Measurements from ENCODE around the gene ENO1.
"Not testable (repeated sequence)": the region's sequence is repeated elsewhere in the genome, so short reads cannot be mapped to it uniquely, and the experiment has no call there.

Gene ENO1

DNA sequence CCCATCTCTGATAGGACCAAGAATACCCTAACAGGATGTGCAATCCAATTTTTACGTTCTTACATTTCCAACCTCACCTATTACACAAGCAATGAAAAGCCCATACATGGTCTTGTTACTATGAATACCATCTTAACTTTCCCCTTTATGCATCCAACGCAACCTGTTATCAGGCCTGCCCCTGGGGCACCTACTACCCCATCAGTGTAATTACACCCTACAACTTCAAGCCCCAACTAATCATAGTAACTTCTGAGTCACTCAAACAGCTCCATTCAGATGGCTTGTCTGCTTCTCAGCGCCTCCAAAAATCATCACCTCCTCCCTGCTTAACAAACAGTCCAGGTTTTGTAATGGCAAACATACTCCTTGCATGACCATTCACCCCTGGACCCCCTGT is 18.3 kb upstream of the ENO1 start:
- DNase-seq (ENCODE audit: low read depth in 3 of 3), result not testable (repeated sequence)

DNA sequence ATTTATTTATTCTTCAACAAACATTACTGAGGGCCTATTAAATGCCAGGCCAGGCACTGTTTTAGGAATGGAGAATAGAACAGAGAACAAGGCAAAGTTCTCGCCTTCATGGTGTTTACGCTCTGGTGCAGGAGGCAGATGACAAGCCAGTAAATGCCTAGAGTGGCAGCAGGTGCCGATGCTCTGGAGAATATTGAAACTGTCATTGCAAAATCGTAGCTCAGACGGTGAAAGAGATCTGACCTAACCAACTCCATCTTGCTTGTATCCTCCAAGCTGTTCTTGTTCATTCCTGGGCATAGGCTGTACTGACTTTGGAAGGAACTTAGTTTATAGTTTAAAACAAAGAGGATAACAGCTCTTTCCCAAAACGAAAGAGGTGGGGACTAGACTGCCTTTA is 13.5 kb upstream of the ENO1 start:
- no peak for DNase-seq (ENCODE audit: low read depth in 3 of 3)

DNA sequence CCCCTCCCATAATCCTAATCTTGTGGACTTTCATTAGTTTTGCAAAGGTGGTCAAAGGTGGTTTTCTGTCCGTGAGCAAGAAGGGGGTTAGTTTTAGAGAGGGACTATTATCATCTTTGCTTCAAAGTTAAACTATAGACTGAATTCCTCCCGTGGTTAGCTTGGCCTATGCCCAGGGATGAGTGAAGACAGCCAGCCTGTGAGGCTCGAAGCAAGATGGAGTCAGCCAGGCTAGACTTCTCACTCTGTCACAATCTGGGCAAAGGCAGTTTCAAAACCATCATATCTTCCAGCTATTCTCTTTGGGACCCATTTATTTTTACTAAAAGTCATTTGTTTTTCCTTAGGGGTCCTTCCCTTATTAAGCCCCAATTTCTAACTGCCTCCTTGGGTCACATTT is 12.9 kb upstream of the ENO1 start:
- no peak for DNase-seq (ENCODE audit: low read depth in 3 of 3)

DNA sequence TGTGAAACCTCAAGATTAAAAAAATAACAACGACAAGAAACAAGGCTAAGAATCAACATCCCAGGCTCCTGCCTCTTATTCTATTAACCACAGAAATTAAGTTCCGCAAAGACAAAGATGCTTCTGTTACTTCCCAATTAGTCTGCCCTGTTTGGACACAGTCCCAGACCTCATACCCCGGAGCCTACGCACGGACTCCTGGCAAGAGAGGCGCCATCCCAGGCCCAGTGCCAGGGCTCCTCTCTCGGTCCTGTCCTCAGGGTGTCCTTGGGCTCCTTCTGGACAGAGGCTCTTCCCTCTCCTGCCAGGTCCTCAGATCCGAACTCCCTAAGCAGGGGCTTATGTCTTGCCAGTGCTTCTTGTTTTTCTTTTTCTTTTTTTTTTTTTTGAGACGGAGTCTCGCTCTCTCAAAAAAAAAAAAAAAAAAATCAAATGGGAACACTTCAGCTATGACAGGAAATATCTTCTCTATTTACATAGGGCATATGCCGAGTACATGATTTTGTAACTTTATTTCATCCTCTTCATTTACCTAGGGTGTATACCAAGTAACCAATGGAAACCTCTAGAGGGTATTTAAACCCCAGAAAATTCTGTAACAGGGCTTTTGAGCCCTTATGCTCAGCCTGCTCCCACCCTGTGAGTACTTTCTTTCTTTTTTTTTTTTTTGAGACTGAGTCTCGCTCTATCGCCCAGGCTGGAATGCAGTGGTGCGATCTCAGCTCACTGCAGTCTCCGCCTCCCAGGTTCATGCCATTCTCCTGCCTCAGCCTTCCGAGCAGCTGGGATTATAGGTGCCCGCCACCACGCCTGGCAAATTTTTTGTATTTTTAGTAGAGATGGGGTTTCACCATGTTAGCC is 11.7 kb upstream of the ENO1 start:
- no peak for DNase-seq (ENCODE audit: low read depth in 3 of 3)

DNA sequence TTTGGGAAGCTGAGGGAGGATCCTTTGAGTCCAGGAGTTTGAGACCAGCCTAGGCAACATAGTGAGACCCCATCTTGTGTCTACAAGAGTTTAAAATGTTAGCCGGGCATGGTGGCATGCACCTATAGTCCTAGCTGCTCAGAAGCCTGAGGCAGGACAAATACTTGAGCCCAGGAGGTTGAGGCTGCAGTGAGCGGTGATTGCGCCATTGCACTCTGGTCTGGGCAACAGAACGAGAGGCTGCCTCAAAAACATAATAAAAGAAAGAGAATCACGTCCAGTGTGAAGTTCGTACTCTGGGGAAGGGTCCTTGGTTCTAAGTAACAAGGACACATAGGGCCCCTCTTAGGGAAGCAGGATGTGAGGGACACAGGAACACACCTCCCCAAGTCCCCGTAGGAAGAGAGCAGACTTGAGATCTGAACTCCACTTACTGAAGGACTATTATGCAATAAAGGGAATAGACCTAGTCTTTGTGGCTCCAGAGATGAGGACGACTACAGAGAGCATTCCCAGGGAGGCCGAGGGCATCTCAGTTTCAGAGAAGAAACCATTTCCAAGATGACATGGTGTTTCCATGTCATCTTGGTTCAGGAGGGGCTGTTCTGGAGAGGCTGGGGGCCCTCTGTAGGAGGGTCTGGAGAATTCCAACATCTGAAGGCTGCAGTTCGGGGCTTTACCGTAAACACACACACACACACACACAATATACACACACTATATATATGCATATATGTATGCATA is 10.8 kb upstream of the ENO1 start:
- no peak for DNase-seq (ENCODE audit: low read depth in 3 of 3)

DNA sequence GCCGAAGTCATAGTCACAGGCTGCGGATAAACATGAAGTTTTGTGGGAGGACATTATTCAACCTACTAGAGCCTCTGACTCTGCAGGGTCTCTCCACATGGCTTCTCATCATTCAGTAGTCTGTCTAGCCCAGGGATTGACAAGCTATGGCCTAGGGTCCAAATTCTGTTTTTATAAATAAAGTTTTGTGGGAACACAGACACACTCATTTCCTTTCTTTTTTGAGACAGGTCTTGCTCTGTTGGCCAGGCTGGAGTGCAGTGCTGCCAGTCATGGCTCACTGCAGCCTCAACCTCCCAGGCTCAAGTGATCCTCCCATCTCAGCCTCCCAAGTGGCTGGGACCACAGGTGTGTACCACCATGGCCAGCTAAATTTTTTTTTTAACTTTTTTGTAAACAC is 8.1 kb upstream of the ENO1 start:
- no peak for DNase-seq (ENCODE audit: low read depth in 3 of 3)

DNA sequence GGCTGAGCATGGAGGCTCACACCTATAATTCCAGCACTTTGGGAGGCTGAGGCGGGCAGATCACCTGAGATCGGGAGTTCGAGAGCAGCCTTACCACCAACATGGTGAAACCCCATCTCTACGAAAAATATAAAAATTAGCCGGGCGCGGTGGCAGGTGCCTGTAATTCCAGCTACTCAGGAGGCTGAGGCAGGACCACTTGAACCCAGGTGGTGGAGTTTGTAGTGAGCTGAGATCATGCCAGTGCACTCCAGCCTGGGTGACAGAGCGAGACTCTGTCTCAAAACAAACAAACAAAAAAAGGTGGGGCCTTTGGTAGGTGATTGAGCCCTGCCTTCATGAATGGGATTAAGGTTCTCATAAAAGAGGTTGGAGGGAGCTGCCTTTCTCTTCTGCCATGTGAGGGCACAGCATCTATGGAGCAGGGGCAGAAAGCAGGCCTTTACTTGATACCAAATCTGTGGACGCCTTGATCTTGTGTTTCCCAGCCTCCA is 7.6 kb upstream of the ENO1 start:
- DNase-seq (ENCODE audit: low read depth in 3 of 3), result not testable (repeated sequence)

DNA sequence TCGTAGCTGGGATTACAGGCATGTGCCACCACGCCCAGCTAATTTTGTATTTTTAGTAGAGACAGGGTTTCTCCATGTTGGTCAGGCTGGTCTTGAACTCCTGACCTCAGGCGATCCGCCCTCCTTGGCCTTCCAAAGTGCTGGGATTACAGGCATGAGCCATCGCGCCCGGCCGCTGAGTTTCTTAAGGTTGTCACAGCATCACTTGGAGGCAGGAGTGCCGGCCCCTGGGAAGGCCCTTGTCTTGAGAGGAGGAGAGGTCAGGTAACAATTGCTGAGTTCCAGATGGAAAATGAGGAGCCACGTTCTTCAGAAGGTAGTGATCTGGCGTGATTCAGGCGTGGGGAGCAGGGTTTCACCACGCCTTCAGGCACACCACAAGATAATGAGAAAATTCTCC is 5.6 kb upstream of the ENO1 start:
- not testable (repeated sequence) for DNase-seq (ENCODE audit: low read depth in 3 of 3)

DNA sequence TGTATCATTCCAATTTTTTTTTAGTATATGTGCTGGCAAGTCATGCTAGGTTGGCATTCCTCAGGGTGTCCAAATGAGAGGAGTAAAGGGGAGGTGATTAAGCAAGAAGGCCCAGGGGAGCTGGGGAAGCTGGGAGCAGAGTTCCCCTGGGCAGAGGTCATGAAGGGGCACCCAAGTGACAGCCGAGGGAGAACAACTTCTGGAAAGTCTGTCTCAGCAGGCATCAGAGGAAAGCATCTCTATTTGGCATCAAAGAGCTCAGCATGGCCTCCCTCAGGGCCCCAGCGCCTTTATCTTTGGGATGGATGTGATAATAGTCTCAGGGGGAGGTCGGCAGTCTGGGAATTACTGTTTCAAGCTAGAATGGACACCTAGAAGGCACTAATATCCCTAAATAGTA is 5.0 kb upstream of the ENO1 start:
- no peak for DNase-seq (ENCODE audit: low read depth in 3 of 3)

DNA sequence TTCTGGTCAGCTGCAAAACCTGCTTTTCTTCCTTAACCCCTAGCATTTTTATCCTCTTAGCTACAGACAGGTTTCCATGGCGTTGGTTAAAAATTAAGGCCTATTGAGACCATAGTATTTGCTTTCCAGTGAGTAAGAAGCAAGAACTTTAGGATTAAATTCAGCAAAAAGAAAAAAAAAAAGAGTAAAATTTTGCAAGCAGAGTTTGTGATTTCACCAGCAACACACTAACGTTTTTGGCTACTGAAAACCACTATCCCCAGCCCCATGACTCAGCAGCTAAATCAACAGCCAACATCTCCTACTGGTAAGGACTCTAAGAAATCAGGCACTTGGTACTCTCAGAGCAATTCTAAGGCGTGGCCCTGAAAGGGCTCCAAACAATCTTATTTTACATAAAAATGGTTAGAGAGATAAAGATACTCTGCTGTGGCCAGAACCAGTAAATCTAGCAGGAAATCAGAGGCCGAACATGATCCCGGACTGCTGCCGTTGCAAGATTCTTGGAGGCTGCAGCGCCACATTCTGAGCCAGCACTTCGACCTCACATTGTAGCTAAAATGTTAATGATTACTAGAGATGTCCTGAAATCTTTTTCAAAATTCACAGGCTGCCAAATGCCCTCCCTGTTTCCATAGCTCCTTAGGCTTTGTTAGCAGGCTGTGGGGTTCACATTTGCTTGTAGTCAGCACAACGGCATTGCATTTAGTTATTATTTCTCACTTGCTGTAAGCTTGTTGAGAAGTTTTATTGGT is 1.6 kb upstream of the ENO1 start:
- DNase-seq (ENCODE audit: low read depth in 3 of 3), result peak in 1 of 3 donors; percentile 49

DNA sequence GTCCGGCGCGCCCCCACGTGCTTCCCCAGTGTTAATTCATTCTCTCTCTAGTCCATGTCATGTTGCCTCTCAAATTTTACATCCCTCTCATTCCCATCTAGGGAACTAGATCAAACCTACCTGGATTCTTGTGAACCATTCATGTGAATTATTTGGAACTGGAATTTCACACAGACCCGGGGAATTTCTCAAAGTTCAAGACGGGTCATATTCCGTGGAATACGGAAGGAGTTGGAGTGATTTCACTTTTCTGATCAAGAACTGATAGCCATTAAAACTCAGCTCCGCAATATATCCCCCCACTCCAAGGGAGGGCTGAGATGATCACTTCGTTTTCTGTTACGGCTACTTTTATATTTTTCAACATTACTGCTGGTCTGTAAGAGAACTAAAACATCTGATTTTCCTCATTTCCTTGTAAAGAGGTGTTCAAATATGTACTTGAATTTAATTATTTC is 1.0 kb upstream of the ENO1 start:
- DNase-seq (ENCODE audit: low read depth in 3 of 3), result no peak

DNA sequence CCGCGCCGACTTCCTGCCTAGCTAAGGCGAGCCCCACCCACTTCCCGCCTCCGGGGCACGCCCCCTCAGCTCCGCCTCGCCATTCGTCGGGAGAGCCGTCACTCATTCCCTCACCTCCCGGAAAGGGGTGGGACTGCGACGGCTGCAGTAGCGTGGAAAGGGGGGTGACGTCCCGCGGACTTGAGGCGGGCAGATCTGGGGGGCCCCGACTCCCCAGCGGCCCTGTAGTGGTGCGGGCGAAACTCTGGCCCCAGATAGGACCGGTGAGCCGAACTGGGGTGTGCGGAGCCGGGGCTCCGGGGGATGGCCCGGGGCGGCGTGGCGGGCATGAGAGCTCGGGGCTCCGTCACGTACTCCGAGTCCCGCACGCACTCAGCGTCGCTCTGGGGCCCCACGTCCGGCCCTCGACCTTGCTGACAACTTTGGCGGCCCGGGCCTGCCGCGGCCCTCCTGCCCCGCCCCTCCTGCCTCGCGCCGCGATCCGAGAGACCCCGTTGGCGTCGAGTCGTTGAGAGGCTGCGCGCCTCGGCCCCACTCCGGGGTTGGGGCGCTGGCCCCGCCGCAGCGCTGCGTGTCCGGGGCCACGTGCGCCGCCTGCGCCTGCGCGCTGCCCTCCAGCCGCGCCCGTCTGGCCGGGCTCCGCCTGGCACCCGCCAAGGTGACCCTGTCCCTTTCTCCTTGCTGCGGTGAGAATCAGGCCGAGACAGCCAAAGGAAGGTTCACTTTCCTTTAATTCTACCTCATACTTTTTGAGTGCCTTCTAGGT is 395 bp upstream of the ENO1 start:
- peak; percentile 96 to 99 (median 99) for DNase-seq (ENCODE audit: low read depth in 3 of 3)

DNA sequence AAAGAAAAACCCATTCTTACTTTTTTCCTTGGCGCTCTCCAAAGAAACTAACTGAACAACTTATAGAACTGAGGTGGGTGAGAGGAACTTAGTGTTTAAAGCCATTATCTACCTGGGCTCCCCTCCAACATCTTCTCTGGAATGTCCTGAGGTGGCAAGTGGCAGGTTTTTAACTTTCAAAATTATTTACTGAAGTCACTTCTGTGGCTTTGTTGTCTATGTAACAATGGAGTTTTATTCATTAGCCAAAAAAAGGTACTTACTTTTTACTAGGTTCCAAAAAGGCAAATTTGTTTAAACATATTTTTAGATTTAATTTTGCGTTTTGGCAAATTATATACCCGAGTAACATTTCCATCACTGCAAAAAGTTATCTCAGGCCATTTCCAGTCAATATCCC is 2.4 kb downstream of the ENO1 start:
- DNase-seq (ENCODE audit: low read depth in 3 of 3), result no peak

DNA sequence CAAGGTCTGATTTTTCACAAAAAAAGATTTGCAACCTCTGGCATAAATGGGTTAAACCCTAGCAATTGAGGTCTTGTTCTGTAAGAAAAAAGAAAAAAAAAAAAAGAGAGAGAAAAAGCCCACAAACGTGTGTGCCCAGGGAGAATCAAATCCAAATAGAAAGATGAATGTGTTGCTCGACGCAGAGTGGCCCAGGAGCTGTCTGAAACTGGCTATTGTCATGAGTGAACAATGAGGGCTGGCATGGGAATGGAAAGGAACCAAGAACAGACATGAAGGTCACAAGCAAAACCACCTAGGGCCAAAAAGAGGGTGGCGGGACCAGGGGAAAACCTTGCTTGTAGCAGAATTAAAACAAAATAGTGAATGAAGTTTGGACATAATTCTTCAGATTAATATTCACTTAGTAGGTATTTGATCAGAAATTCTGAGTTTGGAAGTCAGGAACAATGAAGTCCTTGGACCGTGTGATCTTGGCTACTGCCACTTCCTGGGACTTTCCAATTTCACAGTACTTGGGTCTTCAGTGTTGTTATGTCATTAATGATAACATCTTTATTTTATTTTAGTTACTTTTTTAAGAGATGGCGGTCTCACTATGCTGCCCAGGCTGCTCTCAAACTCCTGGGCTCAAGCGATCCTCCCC is 3.1 kb downstream of the ENO1 start:
- no peak for DNase-seq (ENCODE audit: low read depth in 3 of 3)

DNA sequence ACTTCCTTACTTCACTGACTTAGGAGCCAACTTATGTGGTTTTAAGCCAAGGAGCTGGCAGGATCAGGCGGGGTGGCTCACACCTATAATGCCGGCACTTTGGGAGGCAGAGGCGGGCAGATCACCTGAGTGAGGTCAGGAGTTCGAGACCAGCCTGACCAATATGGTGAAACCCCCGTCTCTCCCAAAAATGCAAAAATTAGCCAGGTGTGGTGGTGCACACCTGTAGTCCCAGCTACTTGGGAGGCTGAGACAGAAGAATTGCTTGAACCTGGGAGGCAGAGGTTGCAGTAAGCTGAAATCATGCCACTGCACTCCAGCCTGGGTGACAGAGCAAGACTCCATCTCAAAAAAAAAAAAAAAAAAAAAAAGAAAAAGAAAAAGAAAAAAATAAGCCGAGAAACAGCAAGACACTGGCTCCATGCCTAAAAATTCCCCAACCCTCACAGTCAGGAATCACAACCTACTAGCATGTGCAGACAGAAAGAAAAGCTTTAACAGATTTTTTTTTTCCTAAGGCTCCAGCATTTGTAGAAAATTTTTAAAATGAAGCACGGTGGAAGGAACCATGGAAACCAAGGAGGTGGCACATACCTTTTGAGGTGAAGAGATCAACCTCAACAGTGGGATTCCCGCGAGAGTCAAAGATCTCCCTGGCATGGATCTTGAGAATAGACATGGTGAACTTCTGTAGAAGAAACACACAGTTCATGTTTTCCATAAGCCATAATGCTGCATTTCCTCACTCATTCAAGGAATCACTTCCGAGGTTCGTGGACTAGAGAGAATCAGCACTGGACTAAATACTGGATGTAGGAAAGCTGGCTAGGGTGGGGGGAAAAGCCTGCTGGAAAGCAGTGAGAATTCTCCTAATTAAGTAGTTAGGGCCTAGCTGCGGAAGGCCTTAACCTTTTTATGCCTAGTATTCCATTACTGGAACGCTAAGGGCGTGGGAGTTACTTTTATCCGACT is 4.0 kb downstream of the ENO1 start:
- DNase-seq (ENCODE audit: low read depth in 3 of 3), result no peak

DNA sequence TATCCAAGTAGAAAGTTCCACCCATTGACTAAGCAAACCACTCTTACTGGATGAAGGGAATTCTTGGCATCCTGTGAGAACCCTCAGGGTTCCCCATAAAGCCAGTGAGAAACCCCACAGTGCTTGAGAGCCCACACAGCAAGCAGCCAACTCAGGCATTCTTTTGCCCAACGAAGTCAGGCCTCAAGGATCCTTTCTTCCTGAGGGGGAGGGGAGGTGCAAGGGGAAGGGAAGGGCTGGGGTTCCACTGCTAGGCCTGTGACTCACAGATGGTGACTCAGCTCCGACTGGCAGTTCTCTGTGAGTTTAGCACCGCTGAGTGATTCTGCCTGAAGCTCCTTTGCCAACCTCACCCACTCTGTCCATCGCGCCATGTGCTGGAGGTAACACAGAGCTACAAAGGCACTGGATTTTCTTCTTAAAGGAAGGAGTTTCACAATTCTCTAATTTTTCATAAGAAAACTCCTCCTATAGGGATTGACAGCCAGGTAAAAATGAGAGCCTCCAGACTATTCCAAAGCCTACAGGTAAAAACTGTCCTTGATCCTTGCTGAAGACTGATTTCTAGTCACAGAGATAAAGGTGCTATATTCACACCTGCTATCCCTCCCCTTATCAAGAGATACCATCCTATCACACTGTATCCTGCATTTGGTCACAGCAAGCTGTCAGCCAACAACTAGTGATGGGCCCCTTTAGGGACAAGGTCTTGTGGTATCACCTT is 4.8 kb downstream of the ENO1 start:
- peak; percentile 72 to 85 (median 81) for DNase-seq (ENCODE audit: low read depth in 3 of 3)

DNA sequence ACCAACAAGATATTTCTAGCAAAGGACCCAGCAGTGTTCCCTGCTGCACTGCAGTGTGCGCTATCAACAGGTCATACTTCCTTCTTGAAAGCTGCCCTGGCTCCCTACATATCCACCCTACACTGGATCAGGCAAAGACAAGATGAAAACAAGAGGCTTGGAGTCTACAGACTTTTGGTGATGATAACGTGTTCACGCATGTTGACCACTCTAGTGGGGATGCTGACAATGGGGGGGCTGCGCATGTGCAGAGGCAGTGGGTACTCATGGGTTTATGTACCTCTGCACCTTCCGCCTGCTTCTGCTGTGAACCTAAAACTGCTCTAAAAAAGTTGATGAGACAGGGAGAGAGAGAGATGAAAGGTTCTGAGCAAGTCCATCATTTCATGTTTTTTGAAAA is 5.5 kb downstream of the ENO1 start:
- no peak for DNase-seq (ENCODE audit: low read depth in 3 of 3)

DNA sequence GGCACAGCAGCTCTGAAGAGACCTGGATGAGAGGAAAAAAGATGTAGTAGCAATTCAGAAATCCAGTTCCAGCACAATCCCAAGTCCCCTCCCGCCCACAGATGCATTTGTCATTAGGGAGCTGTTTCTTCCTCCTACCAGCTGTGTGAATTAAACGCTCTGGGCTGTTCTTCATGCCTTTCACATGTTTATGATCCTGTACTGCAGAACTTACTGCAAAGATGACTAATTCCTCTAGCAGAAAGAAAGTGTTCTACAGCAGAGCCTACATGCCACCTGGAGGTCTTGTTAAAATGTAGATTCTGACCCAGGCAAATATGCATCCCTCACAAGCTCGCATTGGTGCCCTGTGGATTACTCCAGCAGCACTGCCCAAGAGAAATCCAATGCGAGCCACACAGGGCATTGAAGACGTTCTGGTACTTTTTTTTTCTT is 6.5 kb downstream of the ENO1 start:
- DNase-seq (ENCODE audit: low read depth in 3 of 3), result no peak

DNA sequence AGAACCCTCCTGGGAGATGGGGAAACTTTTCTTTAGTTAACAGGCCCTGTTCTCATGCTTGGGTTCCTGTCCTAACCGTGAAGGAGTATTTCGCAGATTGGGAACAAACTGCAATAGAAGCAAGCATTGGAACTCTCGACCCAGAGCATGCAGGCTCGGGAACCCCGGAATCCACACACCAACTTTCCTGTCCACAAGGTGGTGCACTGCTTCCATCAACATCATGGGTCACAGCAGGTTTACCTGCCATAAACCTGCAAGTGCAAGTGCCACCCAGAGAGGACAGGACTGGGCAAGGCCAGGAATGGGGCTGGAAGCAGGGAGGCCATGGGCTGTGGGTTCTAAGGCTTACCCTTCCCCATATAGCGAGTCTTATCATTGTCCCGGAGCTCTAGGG is 6.9 kb downstream of the ENO1 start:
- no peak for DNase-seq (ENCODE audit: low read depth in 3 of 3)
